Stimulated activated CD4-positive, alpha-beta T cell treated with anti-CD3 and anti-CD28 coated beads, Interleukin-4, amount 100 ng/mL, for 4 hours (primary cell): ENCODE results near the gene LHX4.
A peak's percentile ranks its signal among the peaks of the same experiment; 100 is the strongest.

ENCODE experiments used
- DNase-seq, 2 experiments: peaks; one replicate each; pipeline ENCODE4 v3.0.0-alpha.2; 2020

Gene LHX4

GRCh38 chr1:180229483-180230415 lies at the start of gene LHX4:
Gene LHX4 (plus strand): TSS chr1:180230264. CDS start chr1:180230530, 266 bp downstream.
- peak in 1 of 2 experiments; percentile 12 for DNase-seq

GRCh38 chr1:180181048-180181447 lies 49.0 kb upstream of the LHX4 start:
- DNase-seq = no peak

DNA sequence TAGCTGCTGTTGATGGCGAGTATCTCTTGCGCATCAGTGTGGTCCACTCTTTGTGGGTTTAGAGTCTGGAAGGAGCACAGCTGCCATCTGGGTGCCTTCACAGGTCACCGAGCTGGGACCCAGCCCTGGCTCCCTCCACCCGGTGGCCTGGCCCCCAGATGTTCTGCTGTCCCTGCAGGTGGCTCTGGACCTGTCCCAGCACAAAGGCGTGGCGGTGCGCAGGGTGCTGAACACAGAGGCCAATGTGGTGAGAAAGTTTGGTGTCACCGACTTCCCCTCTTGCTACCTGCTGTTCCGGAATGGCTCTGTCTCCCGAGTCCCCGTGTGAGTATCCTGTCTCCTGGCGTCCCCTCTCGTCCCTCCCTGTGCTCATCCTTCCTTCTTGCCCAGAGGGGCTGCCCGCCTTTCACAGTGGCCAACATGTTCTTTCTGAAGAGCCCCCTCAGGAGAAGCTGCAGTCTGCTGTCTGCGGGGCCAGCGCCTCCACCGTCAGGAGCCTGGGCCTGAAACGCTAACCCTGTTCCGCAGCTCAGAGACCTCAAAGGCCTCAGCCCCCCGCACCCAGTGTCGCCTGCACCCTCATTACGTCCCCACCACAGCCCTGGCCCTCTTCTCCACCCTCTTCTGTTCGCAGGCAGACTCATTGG lies 47.9 kb upstream of the LHX4 start:
- DNase-seq = no peak

GRCh38 chr1:180182643-180183311 lies 47.3 kb upstream of the LHX4 start:
- DNase-seq = no peak

DNA sequence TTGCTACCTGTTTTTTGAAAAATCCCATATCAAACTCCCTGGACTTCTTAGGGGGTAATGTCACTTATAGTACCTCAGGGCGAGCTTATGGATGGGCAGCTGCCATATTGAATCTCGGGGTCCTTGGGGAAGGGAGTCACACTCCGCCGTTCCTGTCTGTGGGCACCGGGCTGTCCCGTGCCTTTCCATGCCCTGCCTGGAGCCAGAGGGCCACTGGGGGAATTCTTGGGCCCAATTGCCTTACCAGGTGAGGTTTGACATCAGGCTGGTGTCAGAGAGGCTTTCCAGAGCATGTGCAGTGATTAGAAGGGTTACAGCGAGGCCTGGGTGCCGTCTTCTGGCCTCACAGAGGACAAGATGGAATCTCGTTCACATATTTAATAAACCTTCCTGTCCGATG lies 46.6 kb upstream of the LHX4 start:
- no peak for DNase-seq

- DNase-seq = no peak
These were observed 46.0 kb upstream of the LHX4 start for GRCh38 chr1:180184041-180184440.

DNA sequence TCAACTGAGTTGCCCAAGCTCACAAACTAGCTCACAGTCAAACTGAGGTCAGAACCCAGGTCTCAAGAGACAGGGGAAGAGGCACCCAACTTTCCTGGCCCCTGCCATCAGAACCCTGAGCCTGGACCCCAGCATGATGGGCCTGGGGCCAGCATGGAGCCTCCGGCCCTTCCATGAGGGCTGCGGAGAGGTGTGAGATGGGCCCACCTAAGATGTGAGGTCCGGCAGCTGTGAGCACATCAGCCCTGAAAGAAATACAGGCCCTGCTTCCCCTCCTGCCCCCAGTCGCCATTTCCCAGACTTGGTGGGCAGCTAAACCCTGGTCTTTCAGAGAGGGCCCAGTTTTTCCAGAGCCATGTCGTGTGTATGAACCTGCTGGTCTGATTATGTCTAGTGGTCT lies 44.8 kb upstream of the LHX4 start:
- DNase-seq = no peak

DNA sequence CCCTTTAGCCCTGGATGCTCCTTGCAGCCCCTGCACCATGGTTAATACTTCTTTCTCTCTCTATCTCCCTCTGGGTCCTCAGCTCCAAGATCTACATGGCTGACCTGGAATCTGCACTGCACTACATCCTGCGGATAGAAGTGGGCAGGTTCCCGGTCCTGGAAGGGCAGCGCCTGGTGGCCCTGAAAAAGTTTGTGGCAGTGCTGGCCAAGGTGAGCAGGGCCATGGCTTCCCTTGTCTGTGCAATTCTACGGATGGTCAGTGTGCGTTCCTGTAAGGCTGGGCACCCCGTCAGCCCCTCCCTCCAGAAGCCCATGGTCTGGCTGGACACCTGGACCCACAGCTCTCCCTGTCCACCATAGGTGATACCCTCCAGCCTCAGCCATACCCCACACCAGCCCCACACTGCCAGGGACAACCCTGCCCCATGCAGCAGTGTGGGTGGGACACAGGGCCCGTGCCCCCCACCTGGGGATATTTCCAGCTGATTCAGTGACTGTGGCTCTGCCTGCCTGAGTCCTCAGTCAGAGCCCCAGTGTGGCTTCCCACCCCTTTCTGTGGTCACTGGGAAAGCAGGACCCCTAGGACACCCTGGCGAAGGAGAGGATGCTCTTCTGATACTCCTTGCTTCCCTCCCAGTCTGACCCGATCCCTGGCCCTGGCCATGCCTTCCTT lies 44.0 kb upstream of the LHX4 start:
- no peak for DNase-seq

DNA sequence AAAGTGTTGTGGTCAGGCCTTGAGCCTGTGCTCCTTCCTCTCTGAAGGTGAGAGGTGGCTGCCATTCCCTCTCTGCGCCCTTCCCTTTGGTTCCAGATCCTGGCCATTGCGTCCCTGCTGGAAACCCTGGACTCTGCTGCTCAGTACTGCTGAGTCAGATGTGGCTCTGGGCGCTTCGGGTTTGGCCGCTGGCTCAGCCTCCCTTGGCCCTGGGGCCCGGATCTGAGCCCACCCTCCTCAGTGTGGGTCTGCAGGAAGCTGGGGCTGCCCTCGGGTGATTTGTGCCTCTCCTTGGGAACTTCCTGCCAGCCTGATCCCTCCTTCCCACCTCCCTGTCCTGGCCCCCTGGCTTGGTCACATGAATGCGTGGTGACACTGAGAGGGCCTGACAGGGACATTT lies 43.2 kb upstream of the LHX4 start:
- DNase-seq = no peak

DNA sequence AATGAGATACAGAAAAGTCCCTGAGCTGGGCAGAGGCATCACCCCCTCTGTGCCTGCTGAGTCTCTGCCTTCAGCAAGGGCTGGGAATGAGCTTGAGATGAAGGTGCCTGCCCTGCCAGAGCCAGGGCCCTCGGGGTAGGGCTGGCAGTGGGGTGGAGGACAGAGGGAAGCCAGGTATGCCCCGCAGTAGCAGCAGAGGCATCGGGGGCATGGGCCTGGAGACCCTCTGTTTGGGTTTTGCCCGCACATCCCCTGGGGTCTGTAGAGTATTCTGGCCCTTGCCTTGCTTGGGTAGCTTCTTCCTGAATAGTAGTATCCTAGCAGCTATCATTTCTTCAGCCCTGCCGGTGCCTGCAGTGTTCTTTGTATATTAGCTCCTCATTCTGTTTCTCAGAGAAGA lies 42.4 kb upstream of the LHX4 start:
- no peak for DNase-seq

GRCh38 chr1:180188091-180188506 lies 42.0 kb upstream of the LHX4 start:
- peak in 1 of 2 experiments; percentile 5 for DNase-seq

- DNase-seq = no peak
These were observed 41.3 kb upstream of the LHX4 start for GRCh38 chr1:180188684-180189175.

DNA sequence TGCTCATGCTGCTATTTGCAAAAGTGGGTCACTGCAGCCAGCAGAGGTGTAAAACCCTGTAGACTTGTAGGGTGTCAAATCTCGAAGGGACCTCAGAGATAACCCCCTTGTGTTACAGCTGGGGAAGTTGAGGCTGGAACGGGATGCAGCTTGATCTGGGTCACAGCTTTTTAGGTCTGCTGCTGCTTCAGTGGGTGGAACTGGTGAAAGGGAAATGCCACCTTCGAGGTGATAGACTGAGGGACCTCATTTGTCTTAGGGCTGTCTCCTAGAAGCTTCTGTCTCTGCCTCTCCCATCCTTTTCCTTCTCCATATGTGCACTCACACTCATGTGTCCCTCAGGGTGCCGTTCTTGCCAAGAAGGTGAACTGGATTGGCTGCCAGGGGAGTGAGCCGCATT lies 40.0 kb upstream of the LHX4 start:
- no peak for DNase-seq

GRCh38 chr1:180192172-180192571 lies 37.9 kb upstream of the LHX4 start:
- DNase-seq = no peak

DNA sequence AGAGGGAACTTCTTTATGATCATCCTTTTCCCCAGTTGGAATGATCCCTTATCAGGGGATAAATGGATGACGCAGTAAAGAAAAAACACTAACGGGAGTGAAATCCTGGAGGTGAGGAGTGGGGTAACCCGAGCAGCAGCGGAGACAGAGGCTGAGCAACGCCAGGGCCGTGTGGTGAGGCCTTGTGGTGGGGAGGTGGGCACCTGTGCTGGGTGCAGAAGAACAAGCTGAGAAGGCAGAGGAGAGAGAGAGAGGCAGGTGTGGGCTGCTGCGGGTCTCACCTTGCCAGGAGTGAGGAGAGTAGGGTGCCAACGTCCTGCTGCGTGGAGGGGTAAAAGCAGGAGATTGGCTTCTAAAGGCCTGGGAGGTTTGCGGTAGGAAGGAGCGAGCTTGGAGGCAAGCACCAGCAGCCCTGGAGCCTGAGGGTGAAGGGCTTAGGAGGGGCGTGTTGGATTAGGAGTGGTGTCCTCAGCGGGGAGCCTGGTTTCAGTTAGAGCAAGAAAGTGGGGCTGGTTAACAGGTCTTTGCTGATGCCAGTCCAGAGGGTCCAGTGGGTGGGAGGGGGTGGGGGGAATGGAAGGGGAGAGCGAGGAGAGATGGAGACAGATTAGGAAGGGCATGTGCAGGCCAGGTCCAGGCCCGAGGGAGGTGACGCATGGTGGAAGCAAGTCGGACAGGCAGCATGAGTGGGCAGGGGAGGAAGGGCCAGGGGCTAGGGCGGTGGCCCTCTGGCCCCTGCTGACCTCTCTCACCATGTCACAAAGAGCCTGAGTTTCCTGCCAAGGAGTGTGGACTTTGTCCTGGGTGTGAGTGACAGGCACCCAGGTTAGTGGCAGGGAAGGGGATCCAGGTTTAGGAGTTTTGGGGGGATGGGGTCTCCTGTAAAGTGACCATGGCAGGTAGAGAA lies 36.7 kb upstream of the LHX4 start:
- DNase-seq = no peak

GRCh38 chr1:180194048-180194425 lies 36.0 kb upstream of the LHX4 start:
- DNase-seq = no peak

DNA sequence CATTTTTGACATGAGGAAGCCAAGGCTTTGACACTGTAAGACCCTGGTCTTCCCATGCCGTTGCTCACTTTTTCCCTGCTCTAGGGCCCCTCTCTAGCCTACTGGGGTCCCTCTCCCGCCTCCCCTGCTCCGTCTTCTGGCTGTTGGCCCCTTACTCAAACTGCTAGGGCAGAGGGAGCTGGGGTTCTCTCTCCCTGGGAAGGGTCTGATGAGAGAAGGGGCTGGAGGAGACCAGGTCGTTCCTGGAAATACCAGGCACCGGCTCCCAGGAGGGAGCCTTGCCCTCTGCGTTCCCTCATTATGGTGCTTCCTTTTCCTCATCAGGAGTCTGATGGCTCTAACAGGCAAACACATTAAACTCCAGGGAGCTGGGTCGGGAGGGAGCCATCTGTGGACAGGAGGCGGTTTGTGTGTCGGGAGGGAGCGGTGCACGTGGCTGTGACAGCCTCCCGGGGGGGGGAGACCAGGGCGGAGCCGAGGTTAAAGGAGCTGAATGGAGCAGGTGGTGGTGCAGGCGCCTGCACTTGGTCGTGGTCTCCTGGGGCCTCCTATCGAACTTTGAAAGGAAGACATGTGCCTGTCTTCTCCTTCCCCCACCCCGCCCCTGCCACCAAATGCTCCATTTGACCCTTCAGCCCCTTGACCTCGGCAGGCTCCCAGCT lies 35.4 kb upstream of the LHX4 start:
- DNase-seq = no peak

DNA sequence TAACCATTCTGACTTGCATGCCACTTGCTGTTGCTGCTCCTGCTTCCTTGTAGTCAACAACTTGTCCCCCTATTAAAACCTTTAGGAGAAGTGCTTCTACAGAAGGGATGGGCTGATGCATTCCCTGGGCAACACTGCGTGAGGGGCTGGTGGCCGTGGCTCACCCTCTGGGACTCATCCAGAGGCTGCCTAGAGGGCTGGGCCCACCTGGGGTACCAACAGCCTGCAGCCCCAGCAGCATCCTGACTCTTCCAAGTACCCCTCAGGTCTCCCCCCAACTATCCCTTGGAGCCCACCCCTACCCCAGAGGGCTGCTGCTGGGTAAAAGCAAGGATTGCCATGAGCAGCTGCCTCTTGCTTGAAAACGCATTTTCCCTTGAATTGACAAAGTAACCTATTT lies 34.7 kb upstream of the LHX4 start:
- DNase-seq = no peak

GRCh38 chr1:180195916-180196315 lies 34.1 kb upstream of the LHX4 start:
- no peak for DNase-seq

GRCh38 chr1:180196436-180197003 lies 33.5 kb upstream of the LHX4 start:
- no peak for DNase-seq

DNA sequence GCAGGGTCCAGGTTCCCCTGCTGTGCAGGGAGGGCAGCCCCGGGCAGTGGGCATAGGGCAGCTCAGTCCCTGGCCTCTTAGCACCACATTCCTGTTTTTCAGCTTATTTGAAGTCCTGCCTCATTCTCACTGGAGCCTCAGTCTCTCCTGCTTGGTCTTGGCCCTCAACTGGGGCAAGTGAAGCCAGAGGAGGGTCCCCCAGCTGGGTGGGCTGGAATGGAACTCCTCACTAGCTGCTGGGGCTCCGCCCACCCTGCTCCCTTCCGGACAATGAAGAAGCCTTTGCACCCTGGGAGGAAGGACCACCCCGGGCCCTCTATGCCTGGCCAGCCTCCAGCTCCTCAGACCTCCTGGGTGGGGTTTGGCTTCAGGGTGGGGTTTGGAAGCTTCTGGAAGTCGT lies 32.8 kb upstream of the LHX4 start:
- no peak for DNase-seq
